GM19395 (cell line): ENCODE measurements around the gene HMGCR.
A peak's percentile ranks its signal among the peaks of the same experiment; 100 is the strongest.

ENCODE experiments used
- ATAC-seq: cut with Tn5 transposase; IDR thresholded peaks from one replicate; pipeline ENCODE4 v1.9.1; 2021; ENCODE audit warnings: mild to moderate bottlenecking, moderate library complexity; ENCODE audit not compliant: unreplicated experiment

Gene HMGCR

DNA sequence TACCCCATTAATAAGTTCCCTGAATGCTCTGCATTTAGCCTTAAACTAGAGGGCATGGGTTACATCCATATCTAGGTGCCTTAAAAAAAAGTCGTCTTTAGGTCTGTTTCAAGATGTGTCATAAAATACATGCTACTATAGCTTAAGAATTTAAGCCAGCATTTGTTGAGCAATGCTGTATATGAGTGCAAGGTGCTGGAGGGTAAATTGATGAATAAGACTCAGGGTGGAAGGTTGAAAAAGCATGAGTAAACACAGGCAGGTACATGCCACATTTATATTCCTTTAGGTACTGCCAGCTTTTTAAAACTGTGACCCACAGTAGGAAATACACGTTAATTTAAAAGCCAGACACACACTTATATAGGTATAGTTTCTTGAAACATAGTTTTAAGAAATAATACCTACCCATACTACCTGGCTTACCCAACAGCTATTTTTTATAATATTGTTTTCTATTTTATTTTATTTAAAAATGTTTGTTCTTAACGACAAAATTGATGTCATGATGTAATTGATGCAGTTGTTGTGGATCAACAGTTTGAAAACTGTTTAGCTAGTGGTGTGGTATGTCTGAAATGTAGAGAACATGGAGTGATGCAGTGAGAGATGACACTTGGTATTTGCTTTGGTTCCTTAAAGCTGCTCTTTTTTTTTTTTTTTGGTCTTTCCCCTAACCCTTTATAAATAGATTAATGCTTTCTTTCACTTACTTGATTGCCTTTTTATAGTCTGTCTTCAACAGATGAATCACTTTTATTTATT lies 3.9 kb downstream of the HMGCR start:
- no peak for ATAC-seq

GRCh38 chr5:75341934-75342333 lies 4.9 kb downstream of the HMGCR start:
- no peak for ATAC-seq

- ATAC-seq = no peak
Measured at GRCh38 chr5:75342836-75343235, 5.8 kb downstream of the HMGCR start.

- no peak for ATAC-seq
Measured at GRCh38 chr5:75348241-75348640, 11.2 kb downstream of the HMGCR start.

GRCh38 chr5:75349663-75350062 lies 12.6 kb downstream of the HMGCR start:
- no peak for ATAC-seq

DNA sequence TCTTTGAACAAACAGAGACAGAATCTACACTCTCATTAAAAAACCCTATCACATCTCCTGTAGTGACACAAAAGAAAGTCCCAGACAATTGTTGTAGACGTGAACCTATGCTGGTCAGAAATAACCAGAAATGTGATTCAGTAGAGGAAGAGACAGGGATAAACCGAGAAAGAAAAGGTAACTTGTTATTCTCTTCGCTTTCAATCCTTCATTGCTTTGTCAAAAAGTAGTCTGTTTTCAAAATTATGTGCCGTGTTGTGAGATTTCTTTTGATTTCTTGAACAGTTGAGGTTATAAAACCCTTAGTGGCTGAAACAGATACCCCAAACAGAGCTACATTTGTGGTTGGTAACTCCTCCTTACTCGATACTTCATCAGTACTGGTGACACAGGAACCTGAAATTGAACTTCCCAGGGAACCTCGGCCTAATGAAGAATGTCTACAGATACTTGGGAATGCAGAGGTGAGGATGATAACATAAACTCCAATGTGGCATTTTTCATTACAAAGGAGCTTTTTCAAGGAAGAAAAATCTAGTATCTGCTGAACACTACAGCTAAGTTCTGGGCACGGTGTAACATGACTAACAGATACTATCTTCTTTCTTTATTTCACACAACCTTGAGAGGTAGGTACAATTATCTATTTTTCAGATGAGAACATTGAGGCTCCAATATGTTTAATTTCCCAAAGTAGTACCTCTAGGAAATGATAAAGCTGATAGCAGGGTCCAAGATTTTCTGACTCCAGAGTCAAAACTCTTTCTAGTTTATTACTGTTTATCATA lies 14.3 kb downstream of the HMGCR start:
- no peak for ATAC-seq

GRCh38 chr5:75355236-75355635 lies 18.2 kb downstream of the HMGCR start:
- no peak for ATAC-seq

DNA sequence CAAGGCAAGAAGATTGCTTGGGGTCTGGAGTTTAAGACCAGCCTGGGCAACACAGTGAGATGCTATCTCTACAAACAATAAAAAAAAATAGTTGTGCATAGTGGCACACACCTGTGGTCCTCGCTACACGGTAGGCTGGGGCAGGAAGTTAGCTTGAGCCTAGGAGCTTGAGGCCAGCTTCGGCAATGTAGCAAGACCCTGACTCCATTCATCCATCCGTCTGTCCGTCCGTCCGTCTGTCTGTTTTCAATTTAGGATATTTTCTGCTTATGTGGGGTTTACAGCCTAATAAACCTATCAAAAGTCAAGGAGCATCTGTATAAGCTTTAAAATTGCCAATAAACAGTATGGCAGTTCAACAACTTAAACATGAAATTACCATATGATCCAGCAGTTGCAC lies 19.7 kb downstream of the HMGCR start:
- ATAC-seq = no peak

GRCh38 chr5:75358117-75358516 lies 21.1 kb downstream of the HMGCR start:
- no peak for ATAC-seq

DNA sequence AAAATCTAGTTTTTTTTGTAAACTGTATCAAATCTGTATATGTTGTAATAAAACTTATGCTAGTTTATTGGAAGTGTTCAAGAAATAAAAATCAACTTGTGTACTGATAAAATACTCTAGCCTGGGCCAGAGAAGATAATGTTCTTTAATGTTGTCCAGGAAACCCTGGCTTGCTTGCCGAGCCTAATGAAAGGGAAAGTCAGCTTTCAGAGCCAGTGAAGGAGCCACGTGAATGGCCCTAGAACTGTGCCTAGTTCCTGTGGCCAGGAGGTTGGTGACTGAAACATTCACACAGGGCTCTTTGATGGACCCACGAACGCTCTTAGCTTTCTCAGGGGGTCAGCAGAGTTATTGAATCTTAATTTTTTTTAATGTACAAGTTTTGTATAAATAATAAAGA lies 24.3 kb downstream of the HMGCR start:
- no peak for ATAC-seq

GRCh38 chr5:75362474-75362975 lies 25.5 kb downstream of the HMGCR start:
- no peak for ATAC-seq

- ATAC-seq = no peak
Measured at GRCh38 chr5:75363111-75363510, 26.1 kb downstream of the HMGCR start.

GRCh38 chr5:75363726-75364495 lies 26.9 kb downstream of the HMGCR start:
- ATAC-seq = no peak

GRCh38 chr5:75364571-75365280 lies 27.7 kb downstream of the HMGCR start:
- ATAC-seq = no peak

GRCh38 chr5:75365740-75366139 lies 28.7 kb downstream of the HMGCR start:
- ATAC-seq = no peak

GRCh38 chr5:75366787-75367186 lies 29.8 kb downstream of the HMGCR start:
- ATAC-seq = peak; percentile 87

- ATAC-seq = no peak
Measured at GRCh38 chr5:75367401-75367800, 30.4 kb downstream of the HMGCR start.

- no peak for ATAC-seq
Measured at GRCh38 chr5:75368391-75368790, 31.4 kb downstream of the HMGCR start.

GRCh38 chr5:75373862-75374261 lies 36.8 kb downstream of the HMGCR start:
- no peak for ATAC-seq

- no peak for ATAC-seq
Measured at GRCh38 chr5:75374394-75374814, 37.4 kb downstream of the HMGCR start.

DNA sequence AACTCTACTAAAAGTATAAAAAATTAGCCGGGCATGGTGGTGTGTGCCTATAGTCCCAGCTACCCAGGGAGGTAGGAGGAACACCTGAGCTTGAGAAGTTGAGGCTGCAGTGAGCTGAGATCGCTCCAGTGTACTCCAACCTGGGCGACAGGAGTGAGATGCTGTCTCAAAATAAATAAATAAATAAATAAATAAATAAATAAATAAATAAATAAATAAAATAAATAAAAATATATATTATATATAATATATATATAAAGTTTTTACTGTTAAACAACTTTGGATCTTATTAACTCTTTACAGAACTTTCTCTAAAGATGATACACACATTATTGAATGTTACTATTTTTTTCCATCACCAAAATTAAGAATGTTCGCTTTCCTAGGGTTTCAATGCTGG lies 38.4 kb downstream of the HMGCR start:
- ATAC-seq = no peak
